ENCODE data around the gene SPOCK1. TPM values are rescaled to one million over a fixed set of nuclear protein-coding genes. Genes with fewer than 3 reads are reported as not detected.

SPOCK1 gene
- total RNA-seq, 2 donors from 2014 or later = 2.1 to 8.5 TPM

- Histone ChIP-seq H3K9me3 (no peaks in the 10 kb centered on the region), H3K27me3 (no peaks in the 10 kb centered on the region), H3K4me1 (no peaks in the 10 kb centered on the region), H3K9ac (ENCODE audit: low read depth in 2 of 2, low read length in 2 of 2) (no peak overlapping the region), H3K27ac (no peak overlapping the region), H3K36me3 (no peaks in the 10 kb centered on the region), H3K4me3 (no peak overlapping the region)
- no peak for DNase-seq
- TF ChIP-seq, protein P1, sequence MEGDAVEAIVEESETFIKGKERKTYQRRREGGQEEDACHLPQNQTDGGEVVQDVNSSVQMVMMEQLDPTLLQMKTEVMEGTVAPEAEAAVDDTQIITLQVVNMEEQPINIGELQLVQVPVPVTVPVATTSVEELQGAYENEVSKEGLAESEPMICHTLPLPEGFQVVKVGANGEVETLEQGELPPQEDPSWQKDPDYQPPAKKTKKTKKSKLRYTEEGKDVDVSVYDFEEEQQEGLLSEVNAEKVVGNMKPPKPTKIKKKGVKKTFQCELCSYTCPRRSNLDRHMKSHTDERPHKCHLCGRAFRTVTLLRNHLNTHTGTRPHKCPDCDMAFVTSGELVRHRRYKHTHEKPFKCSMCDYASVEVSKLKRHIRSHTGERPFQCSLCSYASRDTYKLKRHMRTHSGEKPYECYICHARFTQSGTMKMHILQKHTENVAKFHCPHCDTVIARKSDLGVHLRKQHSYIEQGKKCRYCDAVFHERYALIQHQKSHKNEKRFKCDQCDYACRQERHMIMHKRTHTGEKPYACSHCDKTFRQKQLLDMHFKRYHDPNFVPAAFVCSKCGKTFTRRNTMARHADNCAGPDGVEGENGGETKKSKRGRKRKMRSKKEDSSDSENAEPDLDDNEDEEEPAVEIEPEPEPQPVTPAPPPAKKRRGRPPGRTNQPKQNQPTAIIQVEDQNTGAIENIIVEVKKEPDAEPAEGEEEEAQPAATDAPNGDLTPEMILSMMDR (IDR thresholded peaks at IDR 0.05) = no peak
- intact Hi-C loops (cut with DNase I) = no loop called here
These were observed 306.8 kb downstream of the SPOCK1 start for GRCh38 chr5:137192293-137192743.

DNA sequence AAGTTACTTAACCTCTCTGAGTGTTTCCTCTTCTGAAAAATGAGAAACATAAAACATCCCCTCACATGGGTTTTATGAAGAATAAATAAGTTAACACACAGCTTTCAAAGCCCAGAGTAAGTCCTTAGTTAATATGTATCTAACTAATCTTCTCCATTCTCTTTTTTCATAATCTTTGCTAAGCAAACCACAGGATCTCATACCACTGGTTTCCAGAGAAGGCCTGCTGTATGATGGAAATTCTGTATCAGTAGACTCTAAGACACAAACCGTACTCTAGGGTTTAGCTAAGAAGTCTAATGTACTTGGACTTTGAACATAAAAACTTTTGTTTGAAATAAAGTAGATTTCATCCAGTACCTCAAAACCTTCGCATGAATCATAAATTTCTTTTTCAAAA lies 307.9 kb downstream of the SPOCK1 start:
- intact Hi-C loops (cut with DNase I) = no loop called here
- TF ChIP-seq, protein P1 (IDR thresholded peaks at IDR 0.05) = no peak
- Histone ChIP-seq H3K4me1 (no peaks in the 10 kb centered on the region), H3K9me3 (no peaks in the 10 kb centered on the region), H3K9ac (ENCODE audit: low read depth in 2 of 2, low read length in 2 of 2) (no peak overlapping the region), H3K36me3 (no peaks in the 10 kb centered on the region), H3K27ac (no peak overlapping the region), H3K27me3 (no peaks in the 10 kb centered on the region), H3K4me3 (no peak overlapping the region)
- no peak for DNase-seq

DNA sequence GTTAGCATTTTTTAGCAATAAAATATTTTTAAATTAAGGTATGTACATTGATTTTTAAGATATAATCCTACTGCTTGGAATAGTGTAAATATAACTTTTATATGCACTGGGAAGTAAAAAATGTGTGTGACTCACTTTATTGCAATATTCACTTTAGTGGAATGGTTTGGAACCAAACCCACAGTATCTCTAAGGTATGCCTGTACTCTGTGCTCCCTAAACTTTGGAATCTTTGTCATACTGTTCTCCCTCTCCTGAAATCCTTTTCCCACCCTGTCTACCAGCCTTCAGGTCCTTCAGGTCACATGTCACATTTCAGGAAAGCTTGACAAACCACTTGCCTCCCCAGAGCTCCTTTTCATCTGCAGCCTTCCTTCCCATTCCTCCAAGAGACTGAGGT lies 308.7 kb downstream of the SPOCK1 start:
- TF ChIP-seq, protein P1 (IDR thresholded peaks at IDR 0.05) = no peak
- no peaks in the 10 kb centered on the region for H3K9me3 ChIP-seq
- no peaks in the 10 kb centered on the region for H3K36me3 ChIP-seq
- no peak overlapping the region for H3K4me3 ChIP-seq
- H3K4me1 ChIP-seq = no peaks in the 10 kb centered on the region
- no peak overlapping the region for H3K27ac ChIP-seq
- DNase-seq = no peak
- intact Hi-C loops (cut with DNase I) = no loop called here
- no peaks in the 10 kb centered on the region for H3K27me3 ChIP-seq
- no peak overlapping the region for H3K9ac ChIP-seq (ENCODE audit: low read depth in 2 of 2, low read length in 2 of 2)

DNA sequence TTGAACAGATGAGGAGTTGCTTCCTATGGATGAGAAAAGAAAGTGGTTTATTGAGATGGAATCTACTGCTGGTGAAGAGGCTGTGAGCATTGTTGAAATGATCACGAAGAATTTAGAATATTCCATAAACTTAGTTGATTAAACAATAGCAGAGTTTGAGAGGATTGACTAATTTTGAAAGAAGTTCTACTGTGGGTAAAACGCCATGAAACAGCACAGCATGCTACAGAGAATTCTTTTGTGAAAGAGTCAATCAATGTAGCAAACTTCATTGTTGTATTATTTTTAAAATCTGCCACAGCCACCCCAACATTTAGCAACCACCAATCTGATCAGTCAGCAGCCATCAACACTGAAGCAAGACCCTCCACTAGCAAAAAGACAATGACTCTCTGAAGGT lies 309.1 kb downstream of the SPOCK1 start:
- Histone ChIP-seq H3K27ac (no peak overlapping the region), H3K4me3 (no peak overlapping the region), H3K27me3 (no peaks in the 10 kb centered on the region), H3K9ac (ENCODE audit: low read depth in 2 of 2, low read length in 2 of 2) (no peak overlapping the region), H3K36me3 (no peaks in the 10 kb centered on the region), H3K4me1 (no peaks in the 10 kb centered on the region), H3K9me3 (no peaks in the 10 kb centered on the region)
- TF ChIP-seq, protein P1 (IDR thresholded peaks at IDR 0.05) = no peak
- DNase-seq = no peak
- intact Hi-C loops (cut with DNase I) = no loop called here

GRCh38 chr5:137188566-137188965 lies 310.6 kb downstream of the SPOCK1 start:
- TF ChIP-seq, protein P1 (IDR thresholded peaks at IDR 0.05) = no peak
- no peak for DNase-seq
- H3K36me3 ChIP-seq = no peaks in the 10 kb centered on the region
- H3K9ac ChIP-seq (ENCODE audit: low read depth in 2 of 2, low read length in 2 of 2) = no peak overlapping the region
- H3K4me3 ChIP-seq = no peak overlapping the region
- no peak overlapping the region for H3K27ac ChIP-seq
- intact Hi-C loops (cut with DNase I) = no loop called here
- H3K9me3 ChIP-seq = no peaks in the 10 kb centered on the region
- no peaks in the 10 kb centered on the region for H3K27me3 ChIP-seq
- H3K4me1 ChIP-seq = no peaks in the 10 kb centered on the region
